ENCODE data around the gene COMMD3. TPM values are rescaled to one million over a fixed set of nuclear protein-coding genes. Genes with fewer than 3 reads are reported as not detected.

COMMD3 gene
- total and polyA plus RNA-seq, 12 donors, result 7.5 to 82.4 (median 45.0) TPM

GRCh38 chr10:22341926-22342196, 25.7 kb downstream of the COMMD3 start:
- intact Hi-C loops (cut with DNase I), result no loop called here
- Histone ChIP-seq H3K4me1 (replicated peaks in 1 of 2) (peaks cover 5 to 11% of the 10 kb centered on the region in 2 donors), H3K36me3 (replicated peaks in 1 of 2) (no peaks in the 10 kb centered on the region), H3K4me3 (no peak overlapping the region), H3K9me3 (replicated peaks in 1 of 3) (no peaks in the 10 kb centered on the region), H3K27me3 (peaks cover 79% of the 10 kb centered on the region), H3K27ac (no peak overlapping the region)
- WGBS, 4 donors, result 53 to 65% (median 58%) methylated on average over 3 of the region's 3 CpGs
- TF ChIP-seq POLR2A (IDR thresholded peaks at IDR 0.05) (no peak), CTCF (IDR thresholded peaks at IDR 0.05) (no peak)
- DNase-seq, result no peak

GRCh38 chr10:22342421-22342820, 26.2 kb downstream of the COMMD3 start:
- H3K4me1 ChIP-seq (replicated peaks in 1 of 2), result peaks cover 5 to 11% of the 10 kb centered on the region in 2 donors
- H3K4me3 ChIP-seq, result no peak overlapping the region
- intact Hi-C loops (cut with DNase I), result no loop called here
- no peaks in the 10 kb centered on the region for H3K9me3 ChIP-seq (replicated peaks in 1 of 3)
- no peaks in the 10 kb centered on the region for H3K36me3 ChIP-seq (replicated peaks in 1 of 2)
- 43 to 56% (median 49%) methylated on average over 3 of the region's 3 CpGs for WGBS, 4 donors
- H3K27me3 ChIP-seq, result peaks cover 79% of the 10 kb centered on the region
- DNase-seq, result no peak
- TF ChIP-seq POLR2A (IDR thresholded peaks at IDR 0.05) (no peak), CTCF (IDR thresholded peaks at IDR 0.05) (no peak)
- H3K27ac ChIP-seq, result no peak overlapping the region

GRCh38 chr10:22343731-22344130, 27.5 kb downstream of the COMMD3 start:
- Histone ChIP-seq H3K27ac (no peak overlapping the region), H3K27me3 (peaks cover 79% of the 10 kb centered on the region), H3K36me3 (replicated peaks in 1 of 2) (no peaks in the 10 kb centered on the region), H3K9me3 (replicated peaks in 1 of 3) (no peaks in the 10 kb centered on the region), H3K4me1 (replicated peaks in 1 of 2) (peaks cover 5 to 11% of the 10 kb centered on the region in 2 donors), H3K4me3 (no peak overlapping the region)
- TF ChIP-seq POLR2A (IDR thresholded peaks at IDR 0.05) (no peak), CTCF (IDR thresholded peaks at IDR 0.05) (no peak)
- intact Hi-C loops (cut with DNase I), result no loop called here
- DNase-seq, result no peak
- WGBS, 4 donors, result 20 to 26% (median 23%) methylated on average over 3 of the region's 3 CpGs

GRCh38 chr10:22344249-22344648, 28.1 kb downstream of the COMMD3 start:
- H3K27ac ChIP-seq, result no peak overlapping the region
- H3K36me3 ChIP-seq (replicated peaks in 1 of 2), result no peaks in the 10 kb centered on the region
- DNase-seq, result no peak
- H3K4me3 ChIP-seq, result no peak overlapping the region
- intact Hi-C loops (cut with DNase I), result no loop called here
- peaks cover 79% of the 10 kb centered on the region for H3K27me3 ChIP-seq
- WGBS, 4 donors, result 44 to 50% (median 46%) methylated on average over 1 of the region's 1 CpG
- H3K9me3 ChIP-seq (replicated peaks in 1 of 3), result no peaks in the 10 kb centered on the region
- peaks cover 5 to 11% of the 10 kb centered on the region in 2 donors for H3K4me1 ChIP-seq (replicated peaks in 1 of 2)
- no peak for TF ChIP-seq POLR2A (IDR thresholded peaks at IDR 0.05)
- TF ChIP-seq CTCF (IDR thresholded peaks at IDR 0.05), result no peak

Data from adrenal gland (tissue), 12 donors.